ENCODE results near the gene VAMP1. TPM values are rescaled to one million over a fixed set of nuclear protein-coding genes. Genes with fewer than 3 reads are reported as not detected.

The VAMP1 gene
- total and polyA plus RNA-seq, 2 of the 8 experiments (the other 6 are each of a cell fraction or from before 2014, with no cell fraction given) = 10.8 to 23.1 TPM

GRCh38 chr12:6423267-6424007, 47.0 kb downstream of the VAMP1 start (continued):
- TF ChIP-seq SP2 (IDR thresholded peaks at IDR 0.05; ENCODE audit: low read length) (no peak), TAF1 (IDR thresholded peaks at IDR 0.05; ENCODE audit: low read depth, low read length) (0 out of 2 replicates have a peak, but pooled peaks have one; percentile 11), POLR2AphosphoS5 (IDR thresholded peaks at IDR 0.05; ENCODE audit: low read depth, low read length) (no peak)

Measured in H1 (cell line).